Right kidney (tissue), 1 donor: ENCODE results near the gene SLC17A4.

Experiments
- DNase-seq: peaks from one replicate; pipeline ENCODE4 v3.0.0-alpha.2; 2016

Gene SLC17A4

GRCh38 chr6:25821341-25821740, 66.8 kb downstream of the SLC17A4 start:
- DNase-seq, result no peak

- DNase-seq, result no peak
These were observed 74.8 kb downstream of the SLC17A4 start for GRCh38 chr6:25829375-25829774.

- no peak for DNase-seq
These were observed 75.9 kb downstream of the SLC17A4 start for GRCh38 chr6:25830458-25830857.
